Measurements from ENCODE around the gene TNFSF15. TPM values are rescaled to one million over a fixed set of nuclear protein-coding genes. Genes with fewer than 3 reads are reported as not detected.

Gene TNFSF15
- polyA plus RNA-seq, 4 donors: 4.4 to 9.0 (median 6.4) TPM

DNA sequence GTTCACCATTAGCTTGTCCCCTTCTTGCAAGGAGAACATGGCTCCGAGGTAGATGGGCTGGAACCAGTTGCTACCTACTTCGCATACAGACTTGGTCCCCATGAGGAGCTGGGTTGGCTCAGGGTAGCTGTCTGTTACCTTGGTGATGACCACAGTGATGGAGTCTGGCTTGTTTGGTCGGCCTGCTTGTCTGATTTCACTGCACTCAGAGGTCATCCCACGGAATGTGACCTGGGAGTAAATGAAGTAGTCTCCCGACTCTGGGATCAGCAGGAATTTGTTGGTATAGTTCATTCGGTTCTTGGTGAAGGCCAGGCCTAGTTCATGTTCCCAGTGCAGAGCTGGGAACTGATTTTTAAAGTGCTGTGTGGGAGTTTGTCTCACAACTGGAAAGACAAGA is 15.3 kb downstream of the TNFSF15 start:
- DNase-seq (ENCODE audit: low read depth in 4 of 4, low spot score in 2 of 4): no peak

DNA sequence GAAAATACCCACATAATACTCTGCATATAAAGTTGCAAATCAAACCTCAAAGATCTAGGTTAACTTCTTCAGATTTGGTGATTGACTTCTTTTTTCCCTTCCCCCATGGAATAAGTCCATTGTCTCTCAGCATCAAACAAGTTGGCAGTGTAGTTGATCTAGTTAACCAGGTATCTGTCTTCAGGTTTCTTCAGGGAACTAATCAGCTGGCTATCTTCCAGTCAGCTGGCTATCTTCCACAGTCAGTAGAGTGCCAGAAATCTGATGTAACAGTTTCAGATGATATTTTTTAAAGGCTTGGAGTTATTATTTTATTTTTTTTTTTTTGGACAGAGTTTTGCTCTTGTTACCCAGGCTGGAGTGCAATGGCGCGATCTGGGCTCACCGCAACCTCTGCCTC is 16.8 kb downstream of the TNFSF15 start:
- DNase-seq (ENCODE audit: low read depth in 4 of 4, low spot score in 2 of 4): no peak

DNA sequence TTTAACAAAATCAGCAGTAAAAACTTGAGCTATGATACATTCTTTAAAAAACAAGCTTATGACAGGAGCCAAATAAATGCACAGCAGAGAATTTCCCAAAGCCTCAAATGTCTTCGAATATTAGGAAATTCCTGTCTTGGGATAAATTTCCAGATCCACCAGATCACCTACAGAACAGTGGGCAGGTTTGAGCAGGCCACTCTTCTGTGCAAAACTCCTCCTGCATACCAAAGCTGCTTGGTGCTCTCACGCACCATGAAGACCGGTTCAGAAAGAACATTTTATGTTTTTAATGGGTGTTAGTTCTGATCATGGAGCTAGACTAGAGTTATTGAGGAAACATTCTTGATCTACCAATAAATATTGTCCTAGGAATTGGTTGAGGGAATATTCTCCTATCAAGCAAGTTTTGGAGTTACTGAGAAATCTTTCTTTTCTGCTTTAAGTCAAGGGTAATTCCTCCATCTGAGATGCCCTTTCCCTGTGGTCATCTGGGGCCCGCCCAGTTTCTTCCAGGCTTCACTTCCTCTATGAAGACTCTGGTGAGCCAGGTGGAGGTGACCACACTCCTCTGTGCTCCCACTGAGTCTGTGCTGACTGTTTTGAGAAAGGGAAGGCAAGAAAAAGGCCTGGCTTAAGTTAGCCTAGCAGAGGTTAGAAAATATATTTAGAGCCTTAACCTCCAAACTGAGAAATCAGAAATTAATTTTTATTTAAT is 17.9 kb downstream of the TNFSF15 start:
- no peak for DNase-seq (ENCODE audit: low read depth in 4 of 4, low spot score in 2 of 4)

DNA sequence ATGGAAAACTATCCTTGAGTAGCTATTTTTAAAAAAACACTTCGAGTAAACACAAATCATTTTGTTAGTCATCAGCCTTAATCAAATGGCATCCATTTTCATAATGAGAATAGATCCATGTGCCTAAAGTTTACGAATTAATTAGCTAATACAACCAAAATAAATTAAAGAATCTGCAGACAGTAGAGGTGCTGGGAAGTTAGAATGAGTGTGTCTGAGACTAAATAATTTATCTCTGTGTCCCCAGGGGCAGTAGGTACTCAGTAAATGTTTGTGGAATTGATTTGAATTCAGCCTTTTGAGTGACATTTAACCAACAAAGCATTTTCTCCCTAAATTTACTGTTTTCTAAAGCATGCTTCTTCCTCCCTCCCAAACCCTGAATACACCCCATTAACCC is 18.6 kb downstream of the TNFSF15 start:
- no peak for DNase-seq (ENCODE audit: low read depth in 4 of 4, low spot score in 2 of 4)

DNA sequence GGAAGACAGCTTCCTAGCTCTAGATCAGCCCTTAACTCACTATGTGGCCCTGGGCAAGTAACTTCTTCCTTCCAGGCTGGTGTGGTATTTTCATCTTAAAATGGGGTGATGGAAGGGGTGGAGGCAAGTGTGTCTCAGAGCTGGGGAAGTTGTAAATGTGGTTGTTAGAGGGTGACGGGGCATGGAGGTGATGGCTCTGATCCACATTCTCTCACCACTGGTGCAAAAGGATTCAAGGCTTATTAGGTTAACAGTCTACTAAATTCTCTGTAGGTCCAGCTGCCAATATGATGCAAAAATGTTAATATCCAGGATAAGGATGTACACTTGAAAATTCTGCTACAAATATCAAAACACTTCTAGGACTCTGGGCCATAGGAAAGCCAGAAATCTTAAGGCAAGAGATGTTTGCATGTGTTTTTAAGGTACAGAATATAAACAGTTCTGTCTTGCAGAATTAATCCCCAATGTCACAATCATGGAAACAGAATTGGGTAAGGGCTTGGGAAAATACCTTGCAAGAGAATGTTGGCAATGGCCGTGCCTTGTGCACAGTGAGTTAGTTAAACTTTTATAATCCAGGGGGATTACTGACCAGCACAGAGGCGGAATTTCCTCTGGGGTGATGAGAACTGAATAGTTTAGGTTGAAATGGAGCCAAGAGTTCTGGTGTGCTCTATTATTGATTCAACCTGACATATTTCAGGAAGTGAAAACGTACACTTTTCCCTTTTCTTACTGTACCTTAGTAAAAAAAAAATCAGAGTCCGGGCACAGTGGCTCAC is 19.8 kb downstream of the TNFSF15 start:
- no peak for DNase-seq (ENCODE audit: low read depth in 4 of 4, low spot score in 2 of 4)

DNA sequence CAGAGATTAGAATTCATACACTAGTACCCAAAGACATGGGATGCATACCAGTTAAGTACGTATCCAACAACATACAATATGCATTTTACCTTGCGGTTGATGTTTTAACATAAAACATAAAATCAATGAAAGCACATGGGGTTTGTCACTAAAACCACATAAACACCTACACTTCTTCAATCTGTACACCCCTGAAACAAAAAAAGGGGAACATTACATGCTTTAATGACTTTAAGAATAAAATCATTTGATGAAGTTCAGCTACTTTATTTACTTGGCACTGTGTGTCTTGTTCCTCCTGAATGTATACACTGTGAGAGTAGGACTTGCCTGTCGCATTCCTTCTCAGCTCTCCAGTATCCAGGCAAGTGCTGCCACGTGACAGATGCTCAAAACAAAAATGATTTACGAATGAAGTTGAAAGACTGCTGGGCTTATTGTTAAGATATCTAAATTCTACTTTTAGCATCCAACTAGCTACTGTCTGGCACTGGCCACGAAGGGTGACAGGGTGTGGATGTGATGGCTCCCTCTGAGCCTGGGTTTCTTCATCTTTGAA is 21.0 kb downstream of the TNFSF15 start:
- DNase-seq (ENCODE audit: low read depth in 4 of 4, low spot score in 2 of 4): no peak

DNA sequence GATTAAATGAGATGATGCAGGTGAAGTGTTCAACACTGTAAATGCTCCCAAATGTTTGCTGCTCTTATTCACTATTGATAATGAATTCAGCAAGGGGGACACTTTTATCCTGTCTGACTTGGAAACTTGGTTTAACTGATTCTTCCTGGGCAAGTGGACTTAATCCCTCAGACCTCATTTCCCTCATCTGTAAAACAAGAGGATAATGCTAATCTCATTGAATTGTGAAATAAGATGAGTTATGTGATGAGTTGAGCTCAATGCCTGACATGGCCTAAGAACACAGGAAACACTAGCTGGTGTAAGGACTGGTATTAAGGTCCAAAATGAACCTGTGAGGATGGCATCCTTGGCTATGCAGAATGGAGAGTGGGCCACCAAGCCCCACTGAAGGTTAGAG is 23.3 kb downstream of the TNFSF15 start:
- no peak for DNase-seq (ENCODE audit: low read depth in 4 of 4, low spot score in 2 of 4)

DNA sequence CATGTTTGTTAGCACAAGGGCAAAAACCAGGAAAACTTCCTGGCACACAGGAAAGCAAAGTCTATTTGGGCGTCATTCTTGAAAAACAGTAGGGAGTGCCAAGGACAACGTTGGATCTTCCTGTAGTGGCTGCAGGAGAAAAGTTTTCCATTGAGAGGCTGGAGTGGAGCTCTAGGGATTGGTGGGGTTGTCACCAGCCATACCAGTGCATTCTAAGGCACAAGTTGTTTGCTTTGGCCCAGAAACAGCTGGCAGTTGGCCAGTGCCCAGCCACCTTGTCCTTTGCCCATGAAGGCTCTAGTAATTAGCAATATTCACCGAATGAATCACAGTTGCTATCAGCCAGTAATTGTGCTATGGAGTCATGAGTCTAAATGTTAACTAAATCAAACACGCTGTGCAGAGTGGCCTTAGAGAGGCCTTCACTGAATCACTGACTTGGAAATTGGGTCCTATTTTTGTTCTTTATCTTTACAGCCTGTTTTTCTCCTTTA is 26.4 kb downstream of the TNFSF15 start:
- no peak for DNase-seq (ENCODE audit: low read depth in 4 of 4, low spot score in 2 of 4)

DNA sequence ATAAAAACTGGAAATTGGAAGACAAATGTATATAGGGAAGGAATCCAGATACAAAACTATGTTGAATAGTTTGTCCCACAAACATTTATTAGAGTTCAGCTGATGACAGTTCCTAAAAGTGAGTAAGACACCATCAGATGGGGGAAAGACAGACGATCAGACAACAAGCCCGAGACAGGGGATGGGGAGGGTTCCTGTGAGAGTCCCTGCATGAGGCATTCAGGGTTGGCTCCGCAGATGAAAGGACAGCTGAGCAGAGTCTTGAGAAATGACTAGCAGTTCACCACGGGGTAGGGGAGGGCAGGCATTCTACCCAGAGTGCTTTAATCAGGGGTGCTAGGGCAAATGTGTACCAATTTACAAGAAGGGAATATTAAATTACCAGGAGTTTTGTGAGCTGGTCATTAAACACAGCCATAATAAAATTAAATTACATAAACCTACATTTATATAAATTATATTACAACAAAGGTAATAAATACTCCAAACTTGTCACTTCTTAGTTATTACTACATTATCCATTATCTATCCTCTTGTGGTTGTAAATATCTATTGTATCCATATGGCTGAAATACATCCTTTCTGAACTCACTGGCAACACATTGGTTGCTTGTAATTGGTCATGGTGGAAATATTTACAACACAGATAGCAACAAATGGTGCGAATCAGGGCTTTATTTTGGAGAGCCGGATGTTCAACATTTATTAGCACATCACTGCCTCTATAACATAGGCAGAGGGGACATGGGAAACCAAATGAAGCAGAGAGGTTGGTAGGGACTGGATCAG is 27.8 kb downstream of the TNFSF15 start:
- no peak for DNase-seq (ENCODE audit: low read depth in 4 of 4, low spot score in 2 of 4)

DNA sequence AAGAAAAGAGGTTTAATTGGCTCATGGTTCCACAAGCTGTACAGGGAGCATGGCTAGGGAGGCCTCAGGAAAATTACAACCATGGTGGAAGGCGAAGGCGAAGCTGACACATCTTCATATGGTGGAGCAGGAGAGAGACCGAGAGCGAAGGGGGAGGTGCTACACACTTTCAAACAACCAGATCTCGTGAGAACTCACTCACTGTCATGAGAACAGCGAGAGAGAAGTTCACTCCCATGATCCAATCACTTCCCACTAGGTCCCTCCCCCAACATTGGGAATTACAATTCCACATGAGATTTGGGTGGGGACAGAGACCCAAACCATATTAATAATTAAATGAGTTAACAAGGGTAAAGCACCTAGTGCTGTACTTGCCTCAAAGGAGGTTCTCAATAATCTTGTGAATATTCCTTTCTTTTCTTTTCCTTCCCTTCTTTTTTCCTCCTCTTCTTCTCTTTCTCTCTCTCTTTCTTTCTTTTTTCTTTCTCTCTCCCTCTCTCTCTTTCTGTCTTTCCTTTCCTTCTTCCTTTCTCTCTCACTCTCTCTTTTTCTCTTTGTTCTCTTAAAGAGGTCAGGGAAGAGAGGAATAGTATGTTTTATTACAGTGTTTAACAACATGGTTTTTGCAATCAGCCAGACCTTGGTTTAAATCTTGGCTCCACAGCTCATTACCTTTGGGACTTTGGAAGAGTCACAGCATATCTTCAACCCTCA is 29.0 kb downstream of the TNFSF15 start:
- DNase-seq (ENCODE audit: low read depth in 4 of 4, low spot score in 2 of 4): no peak

DNA sequence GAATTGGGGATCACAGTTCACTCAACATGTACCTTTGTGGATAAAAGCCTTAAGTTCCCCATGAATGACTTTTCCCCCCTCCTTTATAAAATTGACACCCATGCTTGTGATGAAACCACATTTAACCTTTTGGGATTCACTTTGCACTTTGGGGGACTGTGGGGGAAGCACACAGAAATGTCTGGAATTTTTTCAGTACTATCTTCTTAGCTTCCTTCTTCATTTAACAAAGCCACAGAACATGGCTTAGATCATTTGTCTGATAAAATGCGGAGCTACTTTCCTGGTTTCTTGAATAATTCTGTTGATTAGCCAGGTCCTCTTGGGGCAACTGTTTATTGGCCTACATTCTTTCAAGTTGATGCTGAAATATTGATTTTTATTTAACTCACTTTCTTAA is 29.9 kb downstream of the TNFSF15 start:
- DNase-seq (ENCODE audit: low read depth in 4 of 4, low spot score in 2 of 4): no peak

DNA sequence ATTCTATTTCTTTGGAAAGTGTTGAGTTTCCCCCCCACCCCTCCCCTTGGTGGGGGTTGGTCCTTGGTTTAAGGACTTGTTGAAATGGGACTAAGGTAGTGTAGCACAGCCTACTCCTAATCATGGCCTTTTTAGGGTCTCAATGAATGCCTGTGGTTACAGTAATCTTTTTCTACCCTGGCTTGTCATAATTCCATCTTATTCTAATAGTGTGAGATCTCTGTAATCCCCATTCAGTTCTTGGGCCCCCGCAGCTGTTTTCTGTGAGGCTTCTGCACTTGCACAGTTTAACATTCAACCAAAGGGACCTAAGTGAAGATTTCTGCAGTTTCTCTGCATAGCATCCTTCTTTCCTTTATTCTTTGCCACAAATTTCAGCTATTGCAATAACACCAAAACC is 30.7 kb downstream of the TNFSF15 start:
- no peak for DNase-seq (ENCODE audit: low read depth in 4 of 4, low spot score in 2 of 4)

DNA sequence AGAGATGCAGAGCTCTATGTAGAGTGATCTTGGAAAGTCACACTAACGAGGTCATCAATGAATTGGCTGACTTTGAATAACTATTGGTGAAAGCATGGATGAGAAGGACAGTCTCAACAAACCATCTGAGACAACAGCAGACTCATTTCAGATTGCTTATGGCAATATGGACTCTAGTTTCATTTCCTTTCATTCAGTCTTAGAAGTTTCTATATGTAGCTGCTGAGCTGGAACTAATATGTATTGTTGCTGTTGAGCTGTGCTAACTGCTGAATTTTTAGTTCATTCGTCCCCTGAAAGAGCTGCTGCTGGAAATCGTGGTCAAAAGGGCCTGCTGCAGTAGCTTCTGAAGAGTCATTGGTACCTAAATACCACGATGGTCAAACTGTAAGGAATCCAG is 31.3 kb downstream of the TNFSF15 start:
- no peak for DNase-seq (ENCODE audit: low read depth in 4 of 4, low spot score in 2 of 4)

DNA sequence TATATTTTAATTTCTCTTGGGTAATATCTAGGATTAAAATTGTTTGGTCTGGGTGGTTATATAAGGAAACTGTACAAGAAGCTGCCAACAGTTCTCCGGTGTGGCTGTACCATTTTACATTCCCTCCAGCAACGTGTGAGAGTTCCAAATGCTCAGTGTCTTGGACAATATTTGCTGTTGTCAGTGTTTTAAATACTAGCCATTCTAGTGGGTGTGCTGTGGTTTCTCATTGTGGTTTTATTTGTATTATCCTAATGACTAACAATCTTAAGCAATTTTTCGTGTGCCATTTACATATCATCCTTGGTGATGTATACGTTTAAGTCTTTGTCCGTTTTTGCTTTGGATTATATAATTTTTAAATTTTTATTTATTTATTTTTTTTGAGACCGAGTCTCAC is 34.0 kb downstream of the TNFSF15 start:
- DNase-seq (ENCODE audit: low read depth in 4 of 4, low spot score in 2 of 4): no peak

DNA sequence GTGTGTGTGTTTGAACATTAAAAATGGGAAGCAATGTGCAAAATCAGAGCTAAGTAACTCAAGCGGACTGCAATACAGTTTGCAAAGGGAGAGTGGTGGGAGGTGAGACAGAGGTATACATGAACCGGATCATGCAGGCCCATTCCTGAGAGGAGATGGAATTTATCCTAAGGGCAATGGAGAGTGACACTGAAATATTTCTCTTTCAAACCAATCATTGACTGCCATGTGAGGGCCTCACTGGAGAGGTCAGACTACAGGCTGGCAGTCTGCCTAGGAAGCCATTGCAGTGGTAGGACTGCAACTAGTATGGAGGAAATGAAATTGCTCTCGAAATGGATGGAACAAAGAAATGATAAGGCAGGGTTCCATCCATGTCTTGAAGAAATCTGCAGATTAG is 34.8 kb downstream of the TNFSF15 start:
- no peak for DNase-seq (ENCODE audit: low read depth in 4 of 4, low spot score in 2 of 4)

DNA sequence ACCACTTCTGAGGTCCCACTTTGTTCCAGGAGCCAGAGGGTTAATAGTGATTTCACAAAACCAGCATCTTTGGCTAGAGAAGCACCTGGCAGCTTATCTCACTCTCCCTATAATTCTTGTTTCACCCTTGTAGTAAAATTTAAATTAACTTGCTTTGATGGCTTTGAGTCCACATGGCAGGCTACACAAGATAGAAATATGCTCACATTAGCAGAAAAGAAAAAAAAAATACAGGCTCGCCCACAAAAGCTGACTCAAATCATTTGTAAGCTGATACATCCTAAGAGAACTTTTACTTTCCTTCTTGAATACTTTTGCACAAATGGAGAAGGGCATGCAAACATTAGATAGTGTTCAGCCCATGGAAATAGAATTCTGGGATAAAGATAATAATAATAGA is 36.2 kb downstream of the TNFSF15 start:
- DNase-seq (ENCODE audit: low read depth in 4 of 4, low spot score in 2 of 4): no peak

DNA sequence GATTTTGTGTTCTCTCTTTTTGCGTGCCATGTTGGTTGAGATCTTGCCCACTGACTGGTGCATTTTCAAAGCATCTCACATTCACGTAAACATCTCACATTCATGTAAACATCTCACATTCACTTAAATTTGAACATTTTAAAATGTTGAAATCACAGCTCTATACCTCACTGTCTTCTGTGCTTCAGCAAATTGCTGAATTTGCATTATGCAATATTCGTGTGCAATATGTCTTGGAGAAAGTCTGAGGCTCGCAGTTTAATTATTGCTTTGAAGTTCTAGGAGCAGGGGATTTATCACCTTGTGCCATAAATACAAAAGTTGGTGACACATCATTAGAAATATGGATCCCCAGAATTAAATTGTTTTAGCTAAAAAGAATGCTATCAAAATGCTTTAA is 42.6 kb downstream of the TNFSF15 start:
- DNase-seq (ENCODE audit: low read depth in 4 of 4, low spot score in 2 of 4): no peak

DNA sequence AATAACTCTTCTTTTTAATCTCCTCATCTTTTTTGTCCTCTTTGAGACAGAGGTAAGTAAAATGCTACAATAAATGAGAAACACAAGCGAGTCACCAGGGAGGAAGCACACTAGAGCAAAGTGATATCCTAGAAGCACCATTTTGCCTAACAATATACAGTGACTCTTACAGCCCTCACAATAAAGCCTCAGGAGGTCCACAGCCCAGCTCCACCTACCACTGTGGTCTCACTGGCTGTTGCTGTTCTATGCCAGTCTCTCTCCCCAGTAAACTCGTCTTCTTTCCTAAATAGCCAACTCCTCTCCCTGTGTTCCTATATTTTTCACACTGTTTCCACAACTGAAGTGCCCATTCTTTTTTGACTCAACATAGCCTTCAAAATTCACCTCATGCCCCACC is 44.3 kb downstream of the TNFSF15 start:
- no peak for DNase-seq (ENCODE audit: low read depth in 4 of 4, low spot score in 2 of 4)

DNA sequence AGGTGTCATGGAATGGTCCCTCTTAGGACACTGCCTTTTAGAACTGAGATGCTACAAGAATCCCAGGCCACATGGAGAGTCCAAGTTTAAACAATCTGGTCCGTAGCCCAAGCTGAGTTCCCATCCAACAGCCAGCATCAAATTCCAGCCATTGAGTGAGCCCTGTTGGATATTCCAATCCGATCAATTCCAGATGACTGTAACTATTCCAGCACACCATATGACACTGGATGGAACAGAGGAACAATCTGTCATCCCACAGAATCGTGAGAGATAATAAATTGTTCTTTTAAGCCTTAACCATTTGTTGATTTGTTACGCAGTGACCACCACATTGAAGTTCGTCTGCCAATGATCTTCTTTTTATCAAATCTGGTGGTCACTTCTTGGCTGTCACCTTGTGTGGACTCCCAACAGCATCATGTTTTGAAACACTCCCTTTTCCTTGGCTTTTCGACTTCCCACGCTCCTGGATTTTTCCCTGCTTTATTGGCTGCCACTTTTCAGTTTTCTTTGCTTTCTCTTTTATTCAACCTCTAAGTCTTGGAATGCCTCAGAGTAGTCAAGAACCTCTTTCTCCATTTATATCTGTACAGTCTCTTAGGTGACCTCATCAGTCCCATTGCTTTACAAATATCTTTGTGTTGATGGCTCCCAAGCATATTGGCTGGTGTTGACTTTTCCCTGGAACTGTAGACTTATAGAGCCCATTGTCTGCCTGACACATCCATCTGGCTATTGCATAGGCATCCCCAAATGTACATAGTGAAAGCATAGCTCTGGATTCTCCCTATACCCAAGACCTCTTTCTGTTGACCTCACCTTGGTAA is 46.1 kb downstream of the TNFSF15 start:
- DNase-seq (ENCODE audit: low read depth in 4 of 4, low spot score in 2 of 4): no peak

DNA sequence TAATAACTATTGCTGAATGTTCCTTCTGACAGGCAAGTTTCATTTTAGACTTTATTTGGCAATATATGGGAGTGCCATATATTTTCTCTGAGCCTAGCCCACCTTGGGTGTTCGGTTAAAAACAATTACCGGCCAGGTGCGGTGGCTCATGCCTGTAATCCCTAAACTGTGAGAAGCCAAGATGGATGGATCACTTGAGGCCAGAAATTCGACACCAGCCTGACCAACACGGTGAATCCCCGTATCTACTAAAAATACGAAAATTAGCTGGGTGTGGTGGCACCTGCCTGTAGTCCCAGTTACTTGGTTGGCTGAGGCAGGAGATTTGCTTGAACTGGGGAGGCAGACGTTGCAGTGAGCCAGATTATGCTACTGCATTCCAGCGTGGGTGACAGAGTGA is 47.9 kb downstream of the TNFSF15 start:
- DNase-seq (ENCODE audit: low read depth in 4 of 4, low spot score in 2 of 4): no peak
